GOT3 (cell line): ENCODE measurements around the gene PKNOX2.

Experiments used
- DNase-seq: peaks from one replicate; lab custom pipeline; 2025; ENCODE audit warnings: mixed read lengths; lab: John Stamatoyannopoulos, UW

Gene PKNOX2

GRCh38 chr11:125263268-125263790, 98.8 kb downstream of the PKNOX2 start:
- peak; percentile 23 for DNase-seq

GRCh38 chr11:125264100-125265022, 99.8 kb downstream of the PKNOX2 start:
- DNase-seq = no peak

GRCh38 chr11:125267548-125267947, 103.0 kb downstream of the PKNOX2 start:
- no peak for DNase-seq

GRCh38 chr11:125268611-125269010, 104.1 kb downstream of the PKNOX2 start:
- DNase-seq = no peak

- DNase-seq = no peak
Observed at GRCh38 chr11:125270106-125270505, 105.6 kb downstream of the PKNOX2 start.

- no peak for DNase-seq
Observed at GRCh38 chr11:125270711-125271110, 106.2 kb downstream of the PKNOX2 start.

- DNase-seq = no peak
Observed at GRCh38 chr11:125271483-125272091, 107.0 kb downstream of the PKNOX2 start.

- DNase-seq = no peak
Observed at GRCh38 chr11:125272092-125272491, 107.5 kb downstream of the PKNOX2 start.

- no peak for DNase-seq
Observed at GRCh38 chr11:125272821-125273220, 108.3 kb downstream of the PKNOX2 start.

- no peak for DNase-seq
Observed at GRCh38 chr11:125273519-125274000, 109.0 kb downstream of the PKNOX2 start.

- DNase-seq = no peak
Observed at GRCh38 chr11:125274309-125274708, 109.8 kb downstream of the PKNOX2 start.

GRCh38 chr11:125274774-125275173, 110.2 kb downstream of the PKNOX2 start:
- DNase-seq = no peak

GRCh38 chr11:125275905-125276618, 111.5 kb downstream of the PKNOX2 start:
- no peak for DNase-seq

- DNase-seq = no peak
Observed at GRCh38 chr11:125276619-125276976, 112.0 kb downstream of the PKNOX2 start.

GRCh38 chr11:125279676-125280418, 115.3 kb downstream of the PKNOX2 start:
- DNase-seq = no peak

GRCh38 chr11:125280646-125281045, 116.1 kb downstream of the PKNOX2 start:
- DNase-seq = no peak

- DNase-seq = no peak
Observed at GRCh38 chr11:125281831-125282595, 117.5 kb downstream of the PKNOX2 start.

GRCh38 chr11:125282596-125282914, 118.0 kb downstream of the PKNOX2 start:
- no peak for DNase-seq

- DNase-seq = no peak
Observed at GRCh38 chr11:125284245-125284850, 119.8 kb downstream of the PKNOX2 start.

- no peak for DNase-seq
Observed at GRCh38 chr11:125285844-125286243, 121.3 kb downstream of the PKNOX2 start.

- DNase-seq = no peak
Observed at GRCh38 chr11:125286486-125286885, 121.9 kb downstream of the PKNOX2 start.
